Osteocyte (in vitro differentiated cells): ENCODE data around the gene CERS3. TPM values are rescaled to one million over a fixed set of nuclear protein-coding genes. Genes with fewer than 3 reads are reported as not detected.

Experiments
- DNase-seq: peaks from one replicate; pipeline ENCODE4 v3.0.0; 2021; ENCODE audit warnings: mixed read lengths; ENCODE audit not compliant: unreplicated experiment; ENCODE audit errors: extremely low spot score
- H3K27ac Mint-ChIP-seq: one replicate; pipeline ENCODE4 v1.8.0; 2021; ENCODE audit warnings: mild to moderate bottlenecking, mixed read lengths; ENCODE audit not compliant: unreplicated experiment
- H3K27me3 Mint-ChIP-seq: one replicate; pipeline ENCODE4 v1.8.0; 2021; ENCODE audit warnings: mixed read lengths; ENCODE audit not compliant: unreplicated experiment
- H3K36me3 Mint-ChIP-seq: one replicate; pipeline ENCODE4 v1.8.0; 2021; ENCODE audit warnings: mixed read lengths; ENCODE audit not compliant: unreplicated experiment
- H3K4me1 Mint-ChIP-seq: one replicate; pipeline ENCODE4 v1.8.0; 2021; ENCODE audit warnings: mixed read lengths; ENCODE audit not compliant: unreplicated experiment
- H3K4me3 Mint-ChIP-seq: one replicate; pipeline ENCODE4 v1.8.0; 2021; ENCODE audit warnings: mild to moderate bottlenecking, moderate library complexity, mixed read lengths; ENCODE audit not compliant: unreplicated experiment
- H3K9me3 Mint-ChIP-seq: one replicate; pipeline ENCODE4 v1.8.0; 2021; ENCODE audit warnings: mixed read lengths; ENCODE audit not compliant: unreplicated experiment
- total RNA-seq: library from RNA; stranded (reverse); gene quantifications from 2 replicates; pipeline ENCODE4 v1.2.1, GENCODE V29; 2021
- TF ChIP-seq, protein P1 (sequence below): fragments of 200-600 bp; sonication (generic); IDR thresholded peaks from 2 replicates; pipeline ENCODE4 v1.5.0; 2021; ENCODE audit warnings: antibody characterized with exemption, mild to moderate bottlenecking, moderate library complexity

Gene CERS3
- total RNA-seq, 1 donor from 2014 or later = not detected

DNA sequence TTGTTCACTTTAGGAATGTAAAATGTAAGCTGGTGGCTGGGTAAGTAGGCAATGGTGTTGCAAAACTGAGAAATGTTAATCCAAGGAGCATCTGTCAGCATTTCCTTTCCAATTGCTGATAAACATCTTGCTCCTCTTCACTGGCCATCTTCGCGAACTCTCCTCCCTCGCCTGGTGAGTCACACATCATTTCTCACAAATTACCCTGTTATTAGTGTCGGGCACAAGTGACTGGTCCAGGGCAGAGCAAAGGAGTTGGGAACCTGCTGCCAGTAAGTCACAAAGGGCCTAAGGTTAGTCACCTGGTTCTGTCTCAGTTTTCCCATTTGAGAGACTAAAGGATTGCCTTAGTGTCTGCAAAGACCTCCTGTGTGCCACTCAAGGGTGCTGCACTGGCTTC lies 13.0 kb downstream of the CERS3 start:
- Mint-ChIP-seq H3K27ac (no peak overlapping the region), H3K27me3 (no peaks in the 10 kb centered on the region), H3K4me1 (no peaks in the 10 kb centered on the region), H3K9me3 (no peaks in the 10 kb centered on the region), H3K4me3 (no peak overlapping the region), H3K36me3 (no peaks in the 10 kb centered on the region)
- TF ChIP-seq, protein P1, sequence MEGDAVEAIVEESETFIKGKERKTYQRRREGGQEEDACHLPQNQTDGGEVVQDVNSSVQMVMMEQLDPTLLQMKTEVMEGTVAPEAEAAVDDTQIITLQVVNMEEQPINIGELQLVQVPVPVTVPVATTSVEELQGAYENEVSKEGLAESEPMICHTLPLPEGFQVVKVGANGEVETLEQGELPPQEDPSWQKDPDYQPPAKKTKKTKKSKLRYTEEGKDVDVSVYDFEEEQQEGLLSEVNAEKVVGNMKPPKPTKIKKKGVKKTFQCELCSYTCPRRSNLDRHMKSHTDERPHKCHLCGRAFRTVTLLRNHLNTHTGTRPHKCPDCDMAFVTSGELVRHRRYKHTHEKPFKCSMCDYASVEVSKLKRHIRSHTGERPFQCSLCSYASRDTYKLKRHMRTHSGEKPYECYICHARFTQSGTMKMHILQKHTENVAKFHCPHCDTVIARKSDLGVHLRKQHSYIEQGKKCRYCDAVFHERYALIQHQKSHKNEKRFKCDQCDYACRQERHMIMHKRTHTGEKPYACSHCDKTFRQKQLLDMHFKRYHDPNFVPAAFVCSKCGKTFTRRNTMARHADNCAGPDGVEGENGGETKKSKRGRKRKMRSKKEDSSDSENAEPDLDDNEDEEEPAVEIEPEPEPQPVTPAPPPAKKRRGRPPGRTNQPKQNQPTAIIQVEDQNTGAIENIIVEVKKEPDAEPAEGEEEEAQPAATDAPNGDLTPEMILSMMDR = no peak
- DNase-seq = no peak

DNA sequence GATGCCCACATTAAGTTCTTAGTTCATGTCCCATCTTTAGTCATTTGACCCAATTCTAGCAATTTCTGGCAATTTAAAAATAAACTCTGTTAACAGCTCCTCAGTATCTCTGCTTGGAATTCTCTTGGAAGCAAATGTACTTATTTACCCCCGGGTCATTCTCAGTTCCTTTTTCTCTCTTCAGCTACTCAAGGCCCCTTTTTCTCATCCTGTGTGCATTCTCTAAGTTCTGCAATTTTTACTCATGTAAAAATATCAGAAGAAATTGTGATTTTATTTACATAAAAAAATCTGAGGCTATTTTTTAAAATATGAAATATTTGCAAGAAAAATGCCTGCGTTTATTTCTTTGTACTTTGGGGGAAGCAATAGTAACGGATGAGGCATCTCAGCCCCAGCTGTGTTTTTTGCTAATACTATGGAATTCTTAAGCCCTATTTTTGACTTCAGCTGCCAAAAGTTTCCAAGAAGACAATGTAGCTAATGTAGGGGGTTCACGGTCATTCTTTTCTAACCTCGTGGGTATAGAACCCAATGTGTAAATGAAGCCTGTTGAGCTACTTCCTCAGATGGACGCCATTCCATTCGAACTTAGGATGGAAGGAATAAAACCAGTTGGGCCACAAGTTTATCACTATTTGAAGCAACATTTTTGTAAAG lies 20.0 kb downstream of the CERS3 start:
- DNase-seq = no peak
- Mint-ChIP-seq H3K36me3 (no peaks in the 10 kb centered on the region), H3K4me1 (no peaks in the 10 kb centered on the region), H3K27ac (no peak overlapping the region), H3K4me3 (no peak overlapping the region), H3K27me3 (no peaks in the 10 kb centered on the region), H3K9me3 (no peaks in the 10 kb centered on the region)
- TF ChIP-seq, protein P1 = no peak

DNA sequence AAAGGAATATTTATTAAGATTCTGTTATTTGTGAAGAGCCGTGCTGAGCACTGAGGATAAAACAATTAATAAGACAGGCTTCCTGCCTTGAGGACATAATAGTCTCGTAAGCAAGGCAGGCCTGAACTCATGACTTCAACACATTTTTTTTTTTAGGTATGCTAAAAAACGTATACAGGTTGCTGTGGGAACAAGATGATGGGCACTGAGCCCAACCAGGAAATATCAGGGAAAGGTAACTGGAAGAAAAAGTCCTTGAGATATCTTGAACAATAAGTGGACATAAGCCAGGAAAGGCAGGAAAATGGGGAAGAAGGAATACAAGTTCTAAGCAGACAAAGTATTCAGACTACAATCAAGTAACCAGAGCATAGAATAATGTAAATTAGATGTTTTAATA lies 26.1 kb downstream of the CERS3 start:
- H3K4me1 Mint-ChIP-seq = no peaks in the 10 kb centered on the region
- no peaks in the 10 kb centered on the region for H3K36me3 Mint-ChIP-seq
- TF ChIP-seq, protein P1 = no peak
- no peak for DNase-seq
- H3K9me3 Mint-ChIP-seq = no peaks in the 10 kb centered on the region
- no peaks in the 10 kb centered on the region for H3K27me3 Mint-ChIP-seq
- H3K4me3 Mint-ChIP-seq = no peak overlapping the region
- H3K27ac Mint-ChIP-seq = no peak overlapping the region

DNA sequence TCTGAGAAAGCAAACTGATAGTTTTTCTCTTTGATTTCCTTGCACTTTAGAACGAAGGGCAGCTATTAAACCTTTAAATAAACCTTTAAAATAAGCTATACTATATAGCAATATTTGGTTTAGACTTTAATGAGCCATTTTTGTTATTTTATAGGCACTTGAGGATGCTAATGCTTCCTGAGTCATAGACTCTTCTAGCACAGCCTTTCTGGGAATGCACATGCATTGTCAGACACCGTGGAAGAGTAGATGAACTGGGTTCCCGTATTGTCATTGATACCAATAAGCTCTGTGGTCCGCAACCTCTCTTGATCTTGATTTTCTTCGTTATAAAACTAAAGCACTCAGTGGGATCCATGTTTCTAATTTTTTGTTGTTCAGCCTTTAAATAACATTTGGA lies 27.6 kb downstream of the CERS3 start:
- DNase-seq = no peak
- Mint-ChIP-seq H3K4me3 (no peak overlapping the region), H3K27me3 (no peaks in the 10 kb centered on the region), H3K36me3 (no peaks in the 10 kb centered on the region), H3K27ac (no peak overlapping the region), H3K4me1 (no peaks in the 10 kb centered on the region), H3K9me3 (no peaks in the 10 kb centered on the region)
- TF ChIP-seq, protein P1 = no peak

DNA sequence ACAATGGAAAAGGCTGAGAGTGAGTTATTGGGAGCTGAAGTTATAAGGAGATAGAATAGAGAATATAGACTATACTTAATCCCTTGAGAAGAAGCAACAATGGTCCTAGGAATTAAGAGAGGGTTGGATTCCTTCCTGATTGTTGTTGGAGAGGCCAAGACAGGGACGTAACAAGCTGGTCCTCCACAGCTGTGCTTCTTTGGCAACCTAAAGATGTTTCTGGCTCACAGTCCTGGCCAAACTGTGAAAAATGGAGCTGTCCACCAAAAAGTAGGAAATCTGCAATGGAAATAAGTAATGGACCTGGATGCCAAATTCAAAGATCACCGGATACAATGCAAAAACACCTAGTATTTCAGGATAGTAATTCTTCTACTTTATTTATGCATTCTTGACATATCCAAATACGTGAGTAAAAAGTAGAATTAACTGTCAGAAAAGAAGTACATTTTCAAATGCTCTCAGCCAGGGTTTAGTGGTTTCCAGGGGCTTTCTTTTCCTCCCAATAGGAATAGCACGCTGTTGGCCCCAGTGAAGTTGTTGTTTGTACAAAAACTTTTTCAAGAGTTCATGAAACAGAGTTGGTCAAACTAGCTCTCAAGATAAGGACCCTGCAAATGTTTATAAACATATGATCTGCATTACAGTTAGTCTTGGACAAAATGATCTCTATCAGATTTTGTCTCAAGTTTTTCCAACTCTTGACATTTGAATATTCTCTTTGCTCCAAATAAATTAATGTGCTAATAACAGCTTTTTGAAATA lies 28.3 kb downstream of the CERS3 start:
- Mint-ChIP-seq H3K4me1 (no peaks in the 10 kb centered on the region), H3K36me3 (no peaks in the 10 kb centered on the region), H3K9me3 (no peaks in the 10 kb centered on the region), H3K27me3 (no peaks in the 10 kb centered on the region), H3K4me3 (no peak overlapping the region), H3K27ac (no peak overlapping the region)
- TF ChIP-seq, protein P1 = no peak
- DNase-seq = no peak
